GM21515 (cell line): ENCODE measurements around the gene RGS7.
"Not testable (repeated sequence)": the region's sequence is repeated elsewhere in the genome, so short reads cannot be mapped to it uniquely, and the experiment has no call there.

Experiments used
- ATAC-seq: cut with Tn5 transposase; IDR thresholded peaks from one replicate; pipeline ENCODE4 v1.9.1; 2021; ENCODE audit not compliant: unreplicated experiment

RGS7 gene

GRCh38 chr1:241332037-241332409 is 25.0 kb downstream of the RGS7 start:
- ATAC-seq = no peak

DNA sequence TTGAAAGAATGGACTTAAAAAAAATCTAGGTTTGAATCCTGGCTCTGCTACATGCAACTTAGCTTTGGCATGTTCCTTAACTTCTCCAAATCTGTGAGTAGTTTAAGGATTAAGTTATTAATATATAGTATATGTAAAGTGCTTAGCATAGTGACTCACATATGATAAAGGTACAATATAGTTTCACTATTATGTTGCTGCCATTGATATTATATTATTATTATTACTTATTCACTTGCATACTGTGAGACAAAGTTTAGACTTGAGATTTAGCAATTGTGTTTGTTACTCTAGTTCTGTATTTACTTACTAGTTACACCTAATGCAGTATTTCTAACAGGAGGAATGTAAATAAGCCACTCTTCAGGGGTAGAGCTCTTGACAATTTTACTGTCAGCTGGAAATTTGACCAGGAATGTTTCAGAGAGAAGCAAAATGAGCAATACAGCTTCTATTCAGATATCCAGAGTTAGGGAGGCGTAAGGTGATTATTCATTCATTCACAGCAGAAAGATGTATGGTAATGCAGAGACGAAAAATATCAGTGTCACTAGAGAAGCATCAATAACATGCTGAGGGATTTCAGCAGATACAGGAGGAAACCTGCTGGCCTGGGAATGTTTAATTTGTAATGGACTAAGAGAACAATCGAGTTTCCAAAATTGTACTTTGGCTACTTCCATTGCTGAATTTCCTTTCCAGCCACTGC is 25.5 kb downstream of the RGS7 start:
- ATAC-seq = no peak

DNA sequence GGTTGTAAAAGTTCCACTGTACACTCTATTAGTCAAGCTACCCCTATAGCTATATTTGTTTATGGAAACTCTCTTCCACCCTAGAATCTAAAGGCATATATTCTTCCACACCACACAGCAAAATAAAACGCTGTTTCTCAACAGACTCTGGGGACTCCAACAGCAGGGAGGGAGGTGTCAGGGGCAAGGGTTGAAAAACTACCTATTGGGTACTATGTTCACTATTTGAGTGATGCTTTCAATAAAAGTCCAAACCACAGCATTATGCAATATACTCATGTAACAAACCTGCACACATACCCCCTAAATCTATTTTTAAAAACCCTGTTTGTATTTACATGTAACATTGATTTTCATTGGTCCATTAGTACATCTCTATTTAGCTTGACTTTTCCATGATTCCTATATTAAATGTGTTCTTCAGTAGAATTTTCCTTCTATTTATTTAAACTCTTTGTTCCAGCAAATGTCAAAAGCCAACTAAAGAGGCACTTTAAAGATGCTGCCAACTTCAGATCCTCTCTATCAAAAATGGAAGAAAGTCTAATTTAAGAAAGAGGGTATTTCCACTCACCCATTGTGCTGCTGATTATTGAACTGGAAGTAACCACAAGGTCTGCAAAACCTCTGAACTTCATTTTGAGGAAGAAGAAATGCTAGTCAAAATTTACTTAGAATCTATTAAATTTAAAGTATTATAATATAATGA is 26.2 kb downstream of the RGS7 start:
- ATAC-seq = no peak

- no peak for ATAC-seq
Measured at GRCh38 chr1:241325456-241325855, 31.5 kb downstream of the RGS7 start.

GRCh38 chr1:241323514-241324195 is 33.4 kb downstream of the RGS7 start:
- no peak for ATAC-seq

- no peak for ATAC-seq
Measured at GRCh38 chr1:241317676-241318075, 39.3 kb downstream of the RGS7 start.

- ATAC-seq = no peak
Measured at GRCh38 chr1:241316372-241316771, 40.6 kb downstream of the RGS7 start.

- no peak for ATAC-seq
Measured at GRCh38 chr1:241311056-241311746, 45.8 kb downstream of the RGS7 start.

- ATAC-seq = no peak
Measured at GRCh38 chr1:241310451-241310850, 46.6 kb downstream of the RGS7 start.

DNA sequence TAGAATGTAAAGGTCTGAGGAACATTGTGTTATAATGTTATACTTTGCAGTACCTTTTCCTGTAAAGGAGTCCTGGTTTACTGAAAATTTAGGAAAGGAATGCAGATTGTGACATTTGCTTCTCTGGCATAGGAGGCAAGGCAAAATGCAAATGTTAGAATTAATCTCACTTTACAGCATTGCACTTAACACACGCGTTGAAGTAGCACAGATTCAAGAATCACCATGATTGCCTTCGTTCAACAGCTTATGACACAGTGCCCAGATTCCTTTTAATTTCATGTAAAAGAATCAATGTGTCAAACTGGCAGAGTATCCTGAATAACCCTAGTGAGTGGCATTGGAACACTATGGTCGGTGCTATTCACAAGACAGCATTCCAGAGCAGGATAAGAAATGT is 47.4 kb downstream of the RGS7 start:
- no peak for ATAC-seq

DNA sequence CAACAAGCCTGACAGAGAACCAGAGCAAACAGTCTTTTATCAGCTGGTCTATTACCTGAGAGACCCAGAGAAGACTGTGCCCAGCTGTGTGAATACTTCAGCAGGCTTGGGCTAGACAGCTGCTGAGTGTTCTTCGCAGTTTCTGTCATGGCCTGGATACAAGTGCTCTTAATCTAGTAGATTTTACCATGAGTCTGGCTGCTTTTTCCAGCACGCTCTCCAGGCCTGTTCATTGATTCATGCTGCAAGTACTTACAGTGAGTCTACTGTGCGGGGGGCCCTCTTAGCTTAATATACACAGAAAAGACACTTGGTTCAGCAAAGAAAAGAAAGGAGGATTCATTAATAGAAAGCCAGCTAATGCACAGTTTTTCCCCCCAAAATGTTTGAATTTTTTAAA is 48.5 kb downstream of the RGS7 start:
- no peak for ATAC-seq

GRCh38 chr1:241308011-241308410 is 49.0 kb downstream of the RGS7 start:
- no peak for ATAC-seq

DNA sequence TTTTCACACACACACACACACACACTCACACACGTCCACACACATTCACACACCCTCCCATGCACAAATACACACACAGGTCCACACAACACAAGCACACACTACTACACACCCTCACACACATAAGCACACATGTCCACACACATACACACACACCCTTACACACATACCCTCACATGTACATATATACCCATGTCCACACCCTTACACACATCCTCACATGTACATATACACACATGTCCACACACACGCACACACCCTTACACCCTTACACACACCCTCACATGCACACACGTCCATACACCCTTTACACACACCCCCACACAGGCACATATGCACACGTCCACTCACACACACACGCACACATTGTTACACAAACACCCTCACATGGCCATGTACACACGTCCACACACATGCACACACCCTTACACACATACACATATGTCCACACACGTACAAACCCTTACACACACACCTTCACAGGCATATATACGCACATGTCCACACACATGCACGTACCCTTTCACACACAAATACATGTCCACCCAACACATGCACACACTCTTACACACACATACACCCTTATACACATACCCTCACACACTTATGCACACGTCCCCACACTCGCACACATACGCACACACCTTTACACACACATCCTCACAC is 50.7 kb downstream of the RGS7 start:
- no peak for ATAC-seq

- not testable (repeated sequence) for ATAC-seq
Measured at GRCh38 chr1:241302024-241302423, 55.0 kb downstream of the RGS7 start.

GRCh38 chr1:241299347-241299746 is 57.7 kb downstream of the RGS7 start:
- ATAC-seq = no peak

DNA sequence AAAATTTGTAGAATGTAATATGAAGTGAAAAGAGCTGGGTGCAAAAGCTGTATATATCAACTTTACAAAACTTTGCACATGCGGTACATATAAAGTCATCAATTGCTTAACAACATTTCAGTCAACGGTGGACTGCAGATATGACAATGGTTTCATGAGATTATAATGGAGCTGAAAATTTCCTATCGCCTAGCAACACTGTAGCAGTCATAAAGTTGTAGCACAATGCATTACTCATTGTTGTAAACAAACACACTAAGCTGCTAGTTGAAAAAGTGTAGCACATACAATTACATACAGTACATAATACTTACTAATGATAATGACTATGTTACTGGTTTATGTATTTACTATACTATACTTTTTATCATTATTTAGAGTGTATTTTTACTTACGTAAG is 64.0 kb downstream of the RGS7 start:
- ATAC-seq = no peak

DNA sequence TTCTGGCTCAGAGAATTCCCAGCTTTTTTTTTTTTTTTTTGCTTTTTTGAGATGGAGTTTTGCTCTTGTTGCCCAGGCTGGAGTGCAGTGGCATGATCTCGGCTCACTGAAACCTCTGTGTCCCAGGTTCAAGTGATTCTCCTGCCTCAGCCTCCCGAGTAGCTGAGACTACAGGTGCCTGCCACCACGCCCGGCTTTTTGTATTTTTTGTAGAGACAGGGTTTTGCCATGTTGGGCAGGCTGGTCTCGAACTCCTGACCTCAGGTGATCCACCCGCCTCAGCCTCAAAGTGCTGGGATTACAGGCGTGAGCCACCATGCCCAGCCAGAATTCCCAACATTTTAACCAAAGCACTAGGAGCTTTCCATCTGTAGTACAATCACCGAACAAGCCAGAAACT is 65.5 kb downstream of the RGS7 start:
- not testable (repeated sequence) for ATAC-seq

- ATAC-seq = no peak
Measured at GRCh38 chr1:241286486-241286885, 70.5 kb downstream of the RGS7 start.

DNA sequence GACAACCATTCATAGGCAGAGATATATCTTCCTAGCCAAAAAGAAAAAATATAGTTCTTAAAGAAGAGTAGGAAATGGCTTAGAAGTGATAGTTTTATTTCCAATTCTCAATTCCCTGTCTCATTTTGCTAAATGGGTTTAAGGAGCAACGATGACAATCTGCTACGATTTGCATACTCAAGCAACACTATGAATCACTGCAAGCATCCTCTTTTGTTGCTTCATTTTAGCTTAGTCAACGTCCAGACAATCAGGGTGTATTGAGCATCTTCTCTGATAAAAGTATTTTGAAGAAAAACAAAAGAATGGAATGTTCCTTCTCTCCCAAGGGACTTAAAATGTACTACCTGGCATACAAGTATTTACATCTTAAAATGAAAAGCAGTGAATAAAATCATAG is 80.6 kb downstream of the RGS7 start:
- ATAC-seq = no peak

GRCh38 chr1:241275981-241276380 is 81.0 kb downstream of the RGS7 start:
- ATAC-seq = no peak

GRCh38 chr1:241275226-241275625 is 81.8 kb downstream of the RGS7 start:
- no peak for ATAC-seq
